HepG2 (cell line): ENCODE results near the gene RUNX3. TPM values are rescaled to one million over a fixed set of nuclear protein-coding genes. Genes with fewer than 3 reads are reported as not detected.

ENCODE experiments used
- ATAC-seq: fragments of 200-7000 bp; cut with Tn5 transposase; 3 replicates; pipeline ENCODE4 v1.9.1; 2020; ENCODE audit warnings: mild to moderate bottlenecking, moderate library complexity
- BruUV-seq: library from RNA; stranded (reverse); fragments of 400-500 nt; replicated peaks from 2 replicates; lab custom pipeline; 2021; lab: Mats Ljungman, UMichigan
- CTCF ChIA-PET: fragments of 300-600 bp; formaldehyde crosslinking; extraction: SDS; loops from one replicate; lab custom pipeline; 2021; ENCODE audit warnings: low total read pairs, inconsistent platforms, low intra/inter-chr PET ratio; lab: Yijun Ruan, JAX
- POLR2A ChIA-PET: fragments of 350-600 bp; sonication (Branson Sonifier 250); formaldehyde crosslinking; loops from one replicate; lab custom pipeline; 2020; ENCODE audit warnings: antibody characterized with exemption, inconsistent platforms; lab: Yijun Ruan, JAX
- DNase-seq: peaks from one replicate; pipeline ENCODE4 v3.0.0-alpha.2; 2015; ENCODE audit warnings: low spot score
- FAIRE-seq: peaks from 3 replicates; lab custom pipeline; 2011; peaks lifted over from hg19 to GRCh38; lab: Jason Lieb, UNC
- H2AFZ ChIP-seq: one replicate; pipeline ENCODE4 v1.6.1; 2011; ENCODE audit warnings: low read length, inconsistent platforms
- H3K27ac ChIP-seq: fragments of 300-600 bp; 3 replicates; pipeline ENCODE4 v1.8.0; 2011; ENCODE audit warnings: mixed run types, mild to moderate bottlenecking, mixed read lengths, low read length, inconsistent platforms; ENCODE audit not compliant: insufficient read depth; ENCODE audit errors: extremely low read length
- H3K27me3 ChIP-seq, 2 experiments: fragments of 200-600 bp in 1 of 2; 2 replicates in 1 of 2; 3 replicates in 1 of 2; pipeline versions ENCODE4 v1.6.0 to v1.8.0; 2011; ENCODE audit warnings: low read length in 2 of 2, mild to moderate bottlenecking in 2 of 2, moderate library complexity in 2 of 2, inconsistent platforms in 1 of 2; ENCODE audit not compliant: insufficient read depth in 2 of 2, control insufficient read depth in 1 of 2
- H3K36me3 ChIP-seq, 2 experiments: fragments of 200-600 bp in 1 of 2; replicated peaks in 1 of 2; 2 replicates in 1 of 2; 3 replicates in 1 of 2; pipeline versions ENCODE4 v1.5.1 to v1.8.0; 2011; ENCODE audit warnings: low read length in 2 of 2, inconsistent platforms in 1 of 2; ENCODE audit not compliant: insufficient read depth in 2 of 2, control insufficient read depth in 1 of 2
- H3K4me1 ChIP-seq: 2 replicates; pipeline ENCODE4 v1.5.1; 2012; ENCODE audit warnings: low read length, inconsistent platforms; ENCODE audit not compliant: insufficient read depth
- H3K4me2 ChIP-seq: 2 replicates; pipeline ENCODE4 v1.6.0; 2011; ENCODE audit warnings: low read depth, low read length, inconsistent platforms
- H3K4me3 ChIP-seq, 3 experiments: fragments of 200-600 bp in 1 of 3; sonication (generic), shearing (Covaris generic) in 1 of 3; replicated peaks in 1 of 3; 2 replicates each; pipeline ENCODE4 v1.5.1; 2011 to 2016; ENCODE audit warnings: low read length in 3 of 3, inconsistent platforms in 2 of 3, low read depth in 2 of 3, mild to moderate bottlenecking in 2 of 3, control low read depth in 1 of 3, mixed read lengths in 1 of 3; ENCODE audit not compliant: insufficient read depth in 1 of 3
- H3K79me2 ChIP-seq: one replicate; pipeline ENCODE4 v1.6.1; 2011; ENCODE audit warnings: low read length, inconsistent platforms; ENCODE audit not compliant: insufficient read depth
- H3K9ac ChIP-seq: 2 replicates; pipeline ENCODE4 v1.6.0; 2011; ENCODE audit warnings: mild to moderate bottlenecking, low read depth, low read length, inconsistent platforms; ENCODE audit not compliant: insufficient read depth
- H3K9me3 ChIP-seq: 2 replicates; pipeline ENCODE4 v1.5.1; 2012; ENCODE audit warnings: mild to moderate bottlenecking, low read length
- H4K20me1 ChIP-seq: 2 replicates; pipeline ENCODE4 v1.6.0; 2011; ENCODE audit warnings: inconsistent platforms, mild to moderate bottlenecking, low read length, moderate library complexity; ENCODE audit not compliant: insufficient read depth
- BCL6 ChIP-seq: IDR thresholded peaks from 2 replicates; pipeline ENCODE4 v1.6.1; 2016; ENCODE audit warnings: missing genetic modification reagents, missing compliant biosample characterization
- ELF1 ChIP-seq: sonication (generic); formaldehyde crosslinking; IDR thresholded peaks from 2 replicates; pipeline ENCODE4 v1.4.0; 2020; ENCODE audit warnings: missing genetic modification reagents
- IKZF4 ChIP-seq: sonication (generic); formaldehyde crosslinking; IDR thresholded peaks from 2 replicates; pipeline ENCODE4 v1.5.1; 2020; ENCODE audit warnings: borderline replicate concordance, mild to moderate bottlenecking, low read depth, missing genetic modification reagents; ENCODE audit errors: not compliant biosample characterization
- ZBTB38 ChIP-seq: sonication (generic); formaldehyde crosslinking; IDR thresholded peaks from 2 replicates; pipeline ENCODE4 v1.5.1; 2020; ENCODE audit warnings: mild to moderate bottlenecking, missing genetic modification reagents
- ZNF768 ChIP-seq: sonication (generic); formaldehyde crosslinking; IDR thresholded peaks from 2 replicates; pipeline ENCODE4 v1.4.0; 2020; ENCODE audit warnings: missing genetic modification reagents
- WGBS: methylation state at CpG from one replicate; pipeline ENCODE4 v1.1.6; 2017; ENCODE audit warnings: low lambda C conversion rate; 5-methylcytosine and 5-hydroxymethylcytosine counted together
- in situ Hi-C: cut with HindIII; loops from 2 replicates; pipeline ENCODE4 v1.10.0; 2017; ENCODE audit warnings: low pct_unique_long_range_greater_than_20kb; ENCODE audit not compliant: extremely low pct_ligation_motif_present
- intact Hi-C: fragments of 100-400 bp; cut with micrococcal nuclease; formaldehyde crosslinking; loops from one replicate; pipeline ENCODE4 v1.10.0; 2022; ENCODE audit not compliant: unreplicated experiment
- polyA plus RNA-seq, 8 experiments: library from polyadenylated mRNA; depleted of rRNA in 3 of 8; stranded (reverse) in 7 of 8; unstranded in 1 of 8; fragments of >200 nt; fragmentation: Illumina TruSeq in 4 of 8; extraction: Trizol in 4 of 8; gene quantifications; 2 replicates each; pipeline versions ENCODE4 v1.2.1 to v1.2.3, GENCODE V29; 2011 to 2016; ENCODE audit warnings: low read depth in 4 of 8, missing spikeins in 1 of 8, mixed read lengths in 1 of 8; ENCODE audit not compliant: insufficient read depth in 1 of 8
- total RNA-seq, 5 experiments: library from RNA; depleted of rRNA; stranded (reverse); fragments of >200 nt; fragmentation: Illumina TruSeq; extraction: Trizol; gene quantifications; 2 replicates each; pipeline ENCODE4 v1.2.3, GENCODE V29; 2016; ENCODE audit warnings: low read depth in 1 of 5

The RUNX3 gene
- total and polyA plus RNA-seq, 2 of the 13 experiments (the other 11 are each of a cell fraction or from before 2014, with no cell fraction given): 0.04 to 0.22 TPM

DNA sequence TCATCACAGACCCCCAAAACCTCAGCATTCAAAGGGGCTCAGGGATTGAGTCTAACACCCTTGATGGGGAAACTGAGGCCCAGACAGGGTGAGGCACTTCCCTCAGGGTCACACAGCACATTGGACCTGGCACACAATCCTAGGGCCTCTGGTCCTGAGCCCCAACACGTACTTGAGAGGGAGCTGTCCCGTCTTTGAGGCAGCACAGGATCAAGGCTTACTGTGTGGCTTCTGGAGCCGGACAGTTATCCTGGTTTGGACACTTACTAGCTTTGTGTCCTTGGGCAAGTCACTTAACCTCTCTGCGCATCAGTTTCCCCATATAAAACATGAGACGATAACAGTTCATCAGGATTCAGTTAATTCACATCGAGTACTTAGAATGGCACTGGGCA is 26.5 kb downstream of the RUNX3 start:
- intact Hi-C loops: no loop called here
- H3K27ac ChIP-seq: no peak overlapping the region
- H3K4me1 ChIP-seq: peaks cover under 1% of the 10 kb centered on the region; the same call in 1 of the 2 replicates
- H3K79me2 ChIP-seq: no peaks in the 10 kb centered on the region
- CTCF ChIA-PET: no interaction called here
- TF ChIP-seq ZBTB38 (no peak), BCL6 (no peak), ZNF768 (CRISPR knock-in tag) (peak; percentile 59)
- no peak for DNase-seq
- no peak overlapping the region for H3K4me3 ChIP-seq
- no peaks in the 10 kb centered on the region for H3K9me3 ChIP-seq
- ATAC-seq: no peak
- in situ Hi-C loops: no loop called here
- WGBS: 69% methylated on average over 3 of the region's 6 CpGs
- H3K9ac ChIP-seq: no peak overlapping the region
- H3K36me3 ChIP-seq: no peaks in the 10 kb centered on the region
- H3K4me2 ChIP-seq: no peak overlapping the region
- no peaks in the 10 kb centered on the region for H4K20me1 ChIP-seq
- BruUV-seq: no TSS peak
- FAIRE-seq: no peak
- H2AFZ ChIP-seq: no peak overlapping the region
- POLR2A ChIA-PET: no interaction called here
- peaks cover 1 to 18% of the 10 kb centered on the region in 2 experiments; a peak in 4 of 5 replicates for H3K27me3 ChIP-seq

DNA sequence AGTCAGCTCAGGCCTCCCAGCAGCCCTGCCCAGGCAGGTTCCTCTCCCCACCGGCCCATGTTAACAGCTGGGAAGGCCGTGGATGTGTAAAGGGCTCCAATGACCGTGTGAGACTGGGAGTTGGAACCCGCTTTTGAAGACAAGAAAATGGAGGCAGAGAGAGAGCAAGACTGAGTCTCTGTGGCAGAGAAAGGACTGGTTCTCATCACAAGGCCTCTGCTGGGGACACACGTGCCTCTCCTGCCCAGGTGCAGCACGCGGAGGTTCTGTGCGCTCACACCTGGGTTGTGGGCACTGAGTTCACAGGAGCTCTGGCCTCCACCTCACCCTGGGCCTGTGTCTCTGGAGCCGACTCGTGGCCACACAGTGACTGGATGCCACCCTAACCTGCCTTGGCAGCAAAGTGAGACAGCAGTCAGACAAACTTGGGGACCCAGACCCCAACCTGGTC is 27.0 kb downstream of the RUNX3 start:
- no TSS peak for BruUV-seq
- Histone ChIP-seq H3K27me3 (peaks cover 3 to 19% of the 10 kb centered on the region in 2 experiments; a peak in 4 of 5 replicates), H2AFZ (no peak overlapping the region), H3K4me2 (no peak overlapping the region), H3K36me3 (no peaks in the 10 kb centered on the region), H3K9ac (no peak overlapping the region), H3K4me1 (no peaks in the 10 kb centered on the region; the same call in 1 of the 2 replicates), H3K27ac (no peak overlapping the region), H4K20me1 (no peaks in the 10 kb centered on the region), H3K79me2 (no peaks in the 10 kb centered on the region), H3K4me3 (no peak overlapping the region), H3K9me3 (no peaks in the 10 kb centered on the region)
- DNase-seq (no peak), ATAC-seq (no peak), FAIRE-seq (no peak)
- CTCF ChIA-PET: no interaction called here
- POLR2A ChIA-PET: no interaction called here
- WGBS: 75% methylated on average over 8 of the region's 10 CpGs
- TF ChIP-seq IKZF4: no peak
- no peak for TF ChIP-seq ELF1 (CRISPR knock-in tag)
- intact Hi-C loops (no loop called here), in situ Hi-C loops (no loop called here)
